Measurements from ENCODE around the gene KCP.

Gene KCP

DNA sequence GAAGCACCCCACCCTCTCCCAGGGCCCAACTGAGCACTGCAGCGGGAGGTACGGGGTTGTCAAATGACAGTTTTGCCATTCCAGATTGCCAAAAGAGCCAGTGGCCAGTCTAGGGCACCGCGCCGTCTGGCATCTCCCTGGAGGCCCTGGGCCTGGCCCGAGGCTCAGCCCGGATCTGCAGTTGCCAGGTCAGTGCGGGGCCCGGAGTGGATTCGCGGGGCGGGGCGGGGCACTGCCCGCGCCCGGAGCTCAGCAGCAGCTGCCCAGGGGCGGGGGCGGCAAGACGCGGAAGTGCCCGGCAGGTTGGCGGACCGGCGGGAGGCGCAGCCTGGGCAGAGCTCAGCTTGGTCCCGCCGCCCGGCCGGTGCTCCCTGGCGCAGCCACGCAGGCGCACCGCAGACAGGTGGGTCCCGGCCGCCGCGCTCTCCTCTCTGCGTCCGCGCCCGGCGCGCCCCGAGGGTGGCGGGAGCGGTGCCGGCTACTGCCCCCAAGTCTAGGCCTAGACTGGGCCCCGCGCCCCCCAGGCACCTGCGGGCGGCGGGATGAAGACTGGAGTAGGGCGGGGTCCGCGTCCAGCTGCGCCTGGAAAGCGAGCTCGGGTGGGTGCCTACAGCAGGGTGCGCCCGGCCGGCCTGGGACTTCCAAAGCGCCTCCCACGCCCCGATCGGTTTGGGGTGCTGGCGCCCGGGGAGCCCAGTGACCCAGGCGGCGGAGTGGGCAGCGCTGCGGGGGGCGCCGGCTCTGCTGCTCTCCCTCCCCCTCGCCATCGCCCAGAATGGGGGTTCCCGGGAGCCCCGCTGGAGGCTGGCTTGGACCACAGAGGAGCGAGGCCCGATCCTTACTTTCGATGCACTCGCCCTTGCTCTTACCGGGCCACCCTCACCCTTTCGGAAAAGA is 27.4 kb upstream of the KCP start, which contains the start of gene IRF5:
Gene IRF5, plus strand, starts transcription at position 281 of the 897 bp plus-strand sequence. CDS start 4,155 bp downstream, outside the sequence.
- no peaks in the 10 kb centered on the region for H3K36me3 ChIP-seq (ENCODE audit: insufficient read depth, low read depth, low read length)
- no peak within 1 kb of the TSS for H3K27ac ChIP-seq (ENCODE audit: low read length)
- H3K4me3 ChIP-seq (ENCODE audit: low read length), result peak within 1 kb of the TSS; percentile 78
- peaks cover 66% of the 10 kb centered on the region for H3K27me3 ChIP-seq (ENCODE audit: insufficient read depth, low read length)
- no peak within 1 kb of the TSS for H3K9ac ChIP-seq (ENCODE audit: low read depth, low read length)
- no peaks in the 10 kb centered on the region for H3K4me1 ChIP-seq (ENCODE audit: insufficient read depth, low read length)
- no peaks in the 10 kb centered on the region for H3K9me3 ChIP-seq (ENCODE audit: insufficient read depth, low read depth, low read length)

GRCh38 chr7:128937271-128937646 is 26.8 kb upstream of the KCP start:
- Histone ChIP-seq H3K9ac (ENCODE audit: low read depth, low read length) (no peak overlapping the region), H3K36me3 (ENCODE audit: insufficient read depth, low read depth, low read length) (no peaks in the 10 kb centered on the region), H3K9me3 (ENCODE audit: insufficient read depth, low read depth, low read length) (no peaks in the 10 kb centered on the region), H3K4me1 (ENCODE audit: insufficient read depth, low read length) (no peaks in the 10 kb centered on the region), H3K4me3 (ENCODE audit: low read length) (peak overlapping the region; percentile 78; the same call in 1 of the 2 replicates), H3K27ac (ENCODE audit: low read length) (no peak overlapping the region), H3K27me3 (ENCODE audit: insufficient read depth, low read length) (peaks cover 66% of the 10 kb centered on the region)

GRCh38 chr7:128936798-128937197 is 26.3 kb upstream of the KCP start:
- Histone ChIP-seq H3K36me3 (ENCODE audit: insufficient read depth, low read depth, low read length) (no peaks in the 10 kb centered on the region), H3K9me3 (ENCODE audit: insufficient read depth, low read depth, low read length) (no peaks in the 10 kb centered on the region), H3K27ac (ENCODE audit: low read length) (no peak overlapping the region), H3K27me3 (ENCODE audit: insufficient read depth, low read length) (peaks cover 66% of the 10 kb centered on the region), H3K4me1 (ENCODE audit: insufficient read depth, low read length) (no peaks in the 10 kb centered on the region), H3K4me3 (ENCODE audit: low read length) (no peak overlapping the region), H3K9ac (ENCODE audit: low read depth, low read length) (no peak overlapping the region)

DNA sequence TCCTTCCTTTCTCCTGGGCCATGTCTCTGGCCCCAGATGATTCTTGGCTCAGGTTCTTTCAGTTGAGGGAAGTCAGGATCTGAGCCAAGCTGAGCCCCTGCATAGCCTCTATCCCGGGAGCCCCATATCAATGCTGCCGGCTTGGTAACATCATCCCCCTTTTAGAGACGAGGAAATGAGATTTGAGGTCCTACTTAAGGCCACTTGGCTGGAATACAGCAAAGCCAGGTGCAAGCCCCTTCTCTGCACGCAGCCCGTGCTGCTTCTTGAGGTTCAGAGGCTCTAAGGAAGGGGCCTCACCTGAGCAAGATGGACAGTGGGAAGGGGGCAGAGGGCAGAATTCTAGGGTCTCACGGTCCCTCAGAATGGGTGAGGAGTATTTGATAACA is 24.8 kb upstream of the KCP start:
- H3K9ac ChIP-seq (ENCODE audit: low read depth, low read length), result no peak overlapping the region
- H3K27me3 ChIP-seq (ENCODE audit: insufficient read depth, low read length), result peaks cover 60% of the 10 kb centered on the region
- no peaks in the 10 kb centered on the region for H3K9me3 ChIP-seq (ENCODE audit: insufficient read depth, low read depth, low read length)
- H3K36me3 ChIP-seq (ENCODE audit: insufficient read depth, low read depth, low read length), result no peaks in the 10 kb centered on the region
- no peak overlapping the region for H3K27ac ChIP-seq (ENCODE audit: low read length)
- no peak overlapping the region for H3K4me3 ChIP-seq (ENCODE audit: low read length)
- no peaks in the 10 kb centered on the region for H3K4me1 ChIP-seq (ENCODE audit: insufficient read depth, low read length)

- H3K27ac ChIP-seq (ENCODE audit: low read length), result no peak overlapping the region
- no peak overlapping the region for H3K4me3 ChIP-seq (ENCODE audit: low read length)
- no peak overlapping the region for H3K9ac ChIP-seq (ENCODE audit: low read depth, low read length)
- no peaks in the 10 kb centered on the region for H3K9me3 ChIP-seq (ENCODE audit: insufficient read depth, low read depth, low read length)
- no peaks in the 10 kb centered on the region for H3K36me3 ChIP-seq (ENCODE audit: insufficient read depth, low read depth, low read length)
- no peaks in the 10 kb centered on the region for H3K4me1 ChIP-seq (ENCODE audit: insufficient read depth, low read length)
- H3K27me3 ChIP-seq (ENCODE audit: insufficient read depth, low read length), result peaks cover 53% of the 10 kb centered on the region
Measured at GRCh38 chr7:128934361-128935341, 24.1 kb upstream of the KCP start.

GRCh38 chr7:128933180-128933891 is 22.8 kb upstream of the KCP start:
- Histone ChIP-seq H3K36me3 (ENCODE audit: insufficient read depth, low read depth, low read length) (no peaks in the 10 kb centered on the region), H3K9me3 (ENCODE audit: insufficient read depth, low read depth, low read length) (no peaks in the 10 kb centered on the region), H3K27me3 (ENCODE audit: insufficient read depth, low read length) (peaks cover 40% of the 10 kb centered on the region), H3K27ac (ENCODE audit: low read length) (no peak overlapping the region), H3K4me1 (ENCODE audit: insufficient read depth, low read length) (no peaks in the 10 kb centered on the region), H3K9ac (ENCODE audit: low read depth, low read length) (no peak overlapping the region), H3K4me3 (ENCODE audit: low read length) (no peak overlapping the region)

DNA sequence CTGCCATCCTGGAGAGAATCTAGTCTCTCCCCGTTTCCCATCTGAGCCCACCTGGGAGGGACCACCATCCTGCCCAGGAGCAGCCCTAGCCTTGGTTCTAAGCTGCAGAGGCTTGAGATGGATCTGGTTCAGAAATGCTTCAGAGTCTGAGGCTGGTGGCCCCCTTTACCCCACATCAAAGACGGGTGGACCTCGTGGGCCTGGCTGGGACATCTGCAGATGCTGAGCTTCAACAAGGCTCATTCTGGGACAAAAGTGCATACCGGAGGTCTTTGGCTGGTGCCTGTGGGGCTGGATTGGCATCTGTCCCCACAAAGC is 22.3 kb upstream of the KCP start:
- Histone ChIP-seq H3K9ac (ENCODE audit: low read depth, low read length) (no peak overlapping the region), H3K36me3 (ENCODE audit: insufficient read depth, low read depth, low read length) (no peaks in the 10 kb centered on the region), H3K27ac (ENCODE audit: low read length) (no peak overlapping the region), H3K4me3 (ENCODE audit: low read length) (no peak overlapping the region), H3K27me3 (ENCODE audit: insufficient read depth, low read length) (peaks cover 35% of the 10 kb centered on the region), H3K4me1 (ENCODE audit: insufficient read depth, low read length) (no peaks in the 10 kb centered on the region), H3K9me3 (ENCODE audit: insufficient read depth, low read depth, low read length) (no peaks in the 10 kb centered on the region)

DNA sequence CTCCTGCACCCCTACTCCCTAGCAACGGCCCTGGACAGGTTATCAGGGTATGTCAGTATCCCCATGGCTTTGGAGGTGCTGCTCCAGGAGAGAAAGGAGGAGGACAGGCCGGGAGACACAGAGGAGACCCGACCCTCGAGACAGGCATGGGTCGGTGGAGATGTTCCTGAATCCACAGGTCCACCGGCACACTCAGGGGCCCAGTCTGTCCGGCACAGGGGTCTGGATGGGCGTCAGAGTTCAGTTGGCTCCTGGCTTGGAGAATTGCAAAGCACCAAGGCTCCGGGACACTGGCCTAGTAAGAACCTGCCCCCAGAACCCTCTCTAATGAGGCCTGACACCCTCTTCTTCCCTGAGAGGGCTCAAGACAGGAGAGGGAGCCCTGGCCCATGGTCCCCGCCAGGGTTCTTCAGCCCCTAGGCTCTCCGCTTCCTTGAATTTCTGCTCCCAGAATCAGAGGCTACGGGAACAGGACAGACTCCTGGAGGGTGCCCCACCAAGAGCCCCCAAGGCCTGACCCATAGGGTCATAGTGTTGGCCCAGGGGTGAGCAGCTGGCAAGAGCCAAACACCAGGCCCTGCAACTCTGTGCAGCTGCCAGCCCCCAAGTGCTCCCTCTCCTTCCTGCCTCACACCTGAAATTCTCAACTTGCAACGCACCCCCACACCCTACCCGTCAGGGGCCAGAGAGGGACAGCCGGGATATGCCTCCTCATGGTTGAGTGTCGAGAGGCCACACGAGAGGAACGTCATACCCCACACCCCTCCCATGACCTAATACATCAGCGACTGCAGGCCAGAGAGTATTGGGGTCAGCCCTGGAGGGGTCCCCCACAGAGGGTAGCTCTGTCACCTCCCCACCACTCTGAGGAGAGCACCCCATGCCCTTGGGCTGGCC is 21.7 kb upstream of the KCP start:
- Histone ChIP-seq H3K36me3 (ENCODE audit: insufficient read depth, low read depth, low read length) (no peaks in the 10 kb centered on the region), H3K4me3 (ENCODE audit: low read length) (no peak overlapping the region), H3K9me3 (ENCODE audit: insufficient read depth, low read depth, low read length) (no peaks in the 10 kb centered on the region), H3K27me3 (ENCODE audit: insufficient read depth, low read length) (peaks cover 29% of the 10 kb centered on the region), H3K27ac (ENCODE audit: low read length) (no peak overlapping the region), H3K9ac (ENCODE audit: low read depth, low read length) (no peak overlapping the region), H3K4me1 (ENCODE audit: insufficient read depth, low read length) (no peaks in the 10 kb centered on the region)

- no peak overlapping the region for H3K27ac ChIP-seq (ENCODE audit: low read length)
- no peaks in the 10 kb centered on the region for H3K4me1 ChIP-seq (ENCODE audit: insufficient read depth, low read length)
- H3K36me3 ChIP-seq (ENCODE audit: insufficient read depth, low read depth, low read length), result no peaks in the 10 kb centered on the region
- no peaks in the 10 kb centered on the region for H3K9me3 ChIP-seq (ENCODE audit: insufficient read depth, low read depth, low read length)
- H3K4me3 ChIP-seq (ENCODE audit: low read length), result no peak overlapping the region
- no peak overlapping the region for H3K9ac ChIP-seq (ENCODE audit: low read depth, low read length)
- H3K27me3 ChIP-seq (ENCODE audit: insufficient read depth, low read length), result peaks cover 20% of the 10 kb centered on the region
Measured at GRCh38 chr7:128931190-128931798, 20.8 kb upstream of the KCP start.

- Histone ChIP-seq H3K4me3 (ENCODE audit: low read length) (no peak overlapping the region), H3K9ac (ENCODE audit: low read depth, low read length) (no peak overlapping the region), H3K36me3 (ENCODE audit: insufficient read depth, low read depth, low read length) (no peaks in the 10 kb centered on the region), H3K27me3 (ENCODE audit: insufficient read depth, low read length) (no peaks in the 10 kb centered on the region; the same call in 1 of the 2 replicates), H3K4me1 (ENCODE audit: insufficient read depth, low read length) (no peaks in the 10 kb centered on the region), H3K9me3 (ENCODE audit: insufficient read depth, low read depth, low read length) (no peaks in the 10 kb centered on the region), H3K27ac (ENCODE audit: low read length) (no peak overlapping the region)
Measured at GRCh38 chr7:128928882-128929788, 18.6 kb upstream of the KCP start.

All from iPS-20b (cell line).